GM18511 (cell line): ENCODE data around the gene OSBPL3.
"Not testable (repeated sequence)": the region's sequence is repeated elsewhere in the genome, so short reads cannot be mapped to it uniquely, and the experiment has no call there.

ENCODE experiments used
- ATAC-seq: cut with Tn5 transposase; IDR thresholded peaks from one replicate; pipeline ENCODE4 v1.9.1; 2021; ENCODE audit warnings: mild to moderate bottlenecking, moderate library complexity; ENCODE audit not compliant: unreplicated experiment

The OSBPL3 gene

DNA sequence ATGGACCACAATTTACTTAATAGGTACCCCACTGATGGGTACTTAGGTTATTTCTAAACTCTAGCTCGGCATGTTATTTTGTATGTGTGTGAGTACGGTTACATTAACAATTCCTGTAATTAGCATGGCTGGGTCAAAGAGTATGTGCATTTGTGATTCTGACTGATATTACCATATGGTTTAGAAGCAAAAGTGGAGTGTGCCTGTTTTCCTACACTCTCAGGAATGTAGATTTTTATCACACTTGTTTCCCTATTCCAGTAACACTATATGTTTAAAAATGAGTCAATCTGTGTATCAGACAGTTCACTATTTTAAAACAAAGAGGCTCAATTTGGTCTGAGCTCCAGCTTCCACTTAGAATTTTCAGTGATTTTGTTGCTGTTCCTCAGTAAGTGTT lies 178.1 kb downstream of the OSBPL3 start:
- no peak for ATAC-seq

DNA sequence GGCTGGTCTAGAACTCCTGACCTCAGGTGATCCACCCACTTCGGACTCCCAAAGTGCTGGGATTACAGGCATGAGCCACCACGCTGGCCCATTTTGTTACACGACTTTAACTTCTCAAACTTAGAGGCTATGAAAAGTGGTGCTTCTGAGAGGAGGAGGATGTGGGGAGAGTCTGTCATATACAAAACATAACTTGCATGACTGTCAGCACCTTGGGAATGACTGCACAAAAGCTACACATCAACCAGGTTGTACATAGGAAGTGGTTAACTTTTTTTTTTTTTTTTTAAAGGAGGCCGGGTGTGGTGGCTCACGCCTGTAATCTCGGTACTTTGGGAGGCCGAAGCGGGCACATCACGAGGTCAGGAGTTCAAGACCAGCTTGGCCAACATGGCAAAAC lies 179.3 kb downstream of the OSBPL3 start:
- no peak for ATAC-seq

DNA sequence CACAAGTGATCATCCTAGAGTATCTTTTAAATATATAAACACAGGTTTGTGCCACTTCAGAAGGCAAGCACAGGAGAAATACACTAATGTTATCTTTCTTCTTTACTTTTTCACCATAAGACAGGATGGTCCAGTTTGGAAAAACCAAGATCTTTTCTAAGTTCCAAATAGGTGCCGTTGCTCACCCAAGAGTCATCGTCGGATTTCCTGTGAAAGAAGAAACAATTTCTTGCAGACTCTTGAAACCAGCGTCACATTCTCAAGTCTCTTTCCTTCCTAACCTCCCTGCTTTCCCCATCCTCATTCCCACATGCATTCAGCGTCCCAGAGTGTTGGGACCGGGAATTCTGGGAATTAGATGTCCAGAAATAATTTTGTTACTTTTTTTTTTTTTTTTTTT lies 179.9 kb downstream of the OSBPL3 start:
- no peak for ATAC-seq

DNA sequence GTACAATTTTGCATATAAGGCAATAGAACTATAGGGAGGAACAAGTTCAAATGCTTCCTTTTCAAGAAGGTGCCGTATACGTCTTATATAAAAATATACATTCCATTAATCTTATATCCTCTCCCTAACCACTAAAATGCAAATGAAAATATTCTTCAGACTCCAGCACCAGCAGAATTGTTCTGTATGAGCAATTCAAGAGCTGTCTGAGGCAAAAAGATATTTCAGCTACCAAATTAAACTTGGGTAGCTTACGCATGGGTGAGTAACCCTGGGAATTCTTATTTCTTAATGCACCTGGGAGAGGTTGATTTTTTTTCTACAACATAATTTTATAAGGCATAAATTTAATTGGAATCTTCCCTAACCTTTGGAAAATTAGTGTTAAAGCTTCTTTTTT lies 180.5 kb downstream of the OSBPL3 start:
- no peak for ATAC-seq

DNA sequence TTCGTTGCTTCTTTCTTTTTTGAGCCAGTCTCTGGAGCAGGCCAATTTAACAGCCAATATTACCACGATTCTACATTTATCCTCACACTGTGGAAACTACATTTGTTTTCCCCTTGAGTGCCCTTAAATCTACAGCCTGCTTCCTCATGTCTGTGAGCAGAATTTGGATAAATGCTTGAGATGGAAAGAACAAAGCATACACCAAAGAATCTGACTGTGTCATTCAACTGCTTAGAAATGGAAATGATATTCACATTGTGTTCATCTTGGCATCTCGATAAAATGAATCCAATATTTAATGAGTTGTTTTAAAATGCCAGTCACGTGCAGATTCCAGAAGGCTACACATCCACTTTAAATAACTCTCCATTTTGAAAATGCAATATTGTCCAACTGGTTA lies 181.7 kb downstream of the OSBPL3 start:
- ATAC-seq: no peak

DNA sequence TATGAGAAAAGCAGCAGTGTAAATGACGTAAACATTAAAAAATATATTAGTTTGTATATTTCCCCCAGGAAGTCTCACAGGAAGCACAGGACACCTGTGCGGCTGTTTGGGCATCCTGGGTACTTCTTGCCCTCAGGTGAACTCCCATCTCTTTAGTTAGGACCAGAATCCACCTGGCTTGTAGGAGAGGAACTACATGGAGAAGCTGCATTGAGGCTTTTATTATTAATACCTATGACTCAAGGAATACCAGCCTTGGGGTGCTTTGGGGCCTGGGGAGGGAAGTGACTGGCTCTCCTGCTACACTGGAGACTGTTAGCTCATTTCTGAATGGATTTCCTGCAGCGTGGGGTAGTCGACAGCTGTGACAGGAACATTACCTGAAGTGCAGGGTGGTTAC lies 182.7 kb downstream of the OSBPL3 start:
- ATAC-seq: no peak

DNA sequence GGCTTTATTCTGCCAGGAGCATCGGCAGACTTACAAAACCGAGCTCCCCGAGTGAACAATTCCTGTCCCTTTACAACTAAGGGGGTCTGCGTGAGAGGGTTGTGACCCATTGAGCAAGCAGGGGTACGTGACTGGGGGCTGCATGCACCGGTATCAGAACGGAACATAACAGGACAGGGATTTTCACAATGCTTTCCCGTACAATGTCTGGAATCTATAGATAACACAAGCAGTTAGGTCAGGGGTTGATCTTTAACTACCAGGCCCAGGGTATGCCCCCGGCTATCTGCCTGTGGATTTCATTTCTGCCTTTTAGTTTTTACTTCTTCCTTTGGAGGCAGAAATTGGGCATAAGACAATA lies 184.6 kb downstream of the OSBPL3 start:
- ATAC-seq: no peak

DNA sequence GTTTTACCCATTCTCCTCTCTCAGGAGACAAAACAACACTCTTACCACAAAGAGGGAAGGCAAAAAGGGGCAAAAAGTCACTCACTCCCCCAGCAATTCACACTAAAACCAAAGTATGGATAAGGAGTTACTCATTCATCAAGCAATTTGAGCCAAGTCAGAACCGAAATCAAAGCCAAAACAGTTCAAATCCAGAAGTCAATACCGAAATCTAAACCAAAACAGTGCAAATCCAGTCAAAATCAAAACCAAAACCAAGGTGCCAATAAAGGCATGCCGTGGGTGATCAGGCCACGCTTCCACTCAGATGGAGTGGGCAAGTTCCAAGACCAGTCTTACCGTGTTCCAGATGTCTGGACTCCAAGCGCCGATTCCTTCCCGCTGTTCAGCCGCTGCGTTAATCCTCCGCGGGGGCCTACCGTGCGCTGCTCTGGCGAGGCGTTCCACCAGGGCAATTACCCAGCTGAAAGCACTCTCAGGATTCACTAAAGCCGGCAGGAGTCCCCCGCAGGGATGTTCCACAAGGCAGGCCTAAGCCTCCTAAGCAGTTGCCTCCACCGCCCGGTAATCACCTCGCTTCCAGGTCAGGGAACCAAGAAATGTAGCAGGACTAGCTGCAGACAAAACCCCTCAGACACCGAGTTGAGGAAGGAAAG lies 185.1 kb downstream of the OSBPL3 start:
- not testable (repeated sequence) for ATAC-seq

DNA sequence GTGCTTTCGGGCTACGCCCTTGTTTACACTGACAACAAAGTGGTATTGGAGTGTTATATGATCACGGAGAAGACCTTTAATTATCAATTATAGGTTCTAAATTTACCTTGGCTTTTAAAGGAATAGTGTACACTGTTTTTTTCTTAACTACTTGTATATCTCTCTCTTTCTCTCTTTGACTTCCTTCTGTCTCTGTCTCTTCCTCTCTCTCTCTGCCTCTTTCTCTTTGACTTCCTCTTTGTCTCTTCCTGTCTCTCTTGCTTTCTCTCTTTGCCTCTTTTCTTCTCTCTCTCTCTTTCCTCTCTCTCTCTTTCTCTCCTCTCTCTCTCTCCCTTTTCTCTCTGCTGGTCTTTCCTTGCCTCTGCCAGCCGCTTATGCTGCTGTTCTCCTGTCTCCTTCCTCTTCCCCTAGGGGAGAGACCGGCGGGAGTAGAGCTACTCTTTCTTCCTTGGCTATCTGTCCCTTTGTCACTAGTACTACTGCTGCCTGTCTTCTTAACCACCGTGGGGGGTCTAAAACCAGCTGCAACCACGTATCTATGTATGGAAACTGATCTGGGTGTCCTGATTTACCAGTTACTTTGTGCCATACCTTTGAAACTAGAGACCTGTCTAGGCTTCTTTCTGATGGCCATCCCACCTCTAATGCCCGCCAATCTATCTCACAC lies 185.9 kb downstream of the OSBPL3 start:
- ATAC-seq: no peak

DNA sequence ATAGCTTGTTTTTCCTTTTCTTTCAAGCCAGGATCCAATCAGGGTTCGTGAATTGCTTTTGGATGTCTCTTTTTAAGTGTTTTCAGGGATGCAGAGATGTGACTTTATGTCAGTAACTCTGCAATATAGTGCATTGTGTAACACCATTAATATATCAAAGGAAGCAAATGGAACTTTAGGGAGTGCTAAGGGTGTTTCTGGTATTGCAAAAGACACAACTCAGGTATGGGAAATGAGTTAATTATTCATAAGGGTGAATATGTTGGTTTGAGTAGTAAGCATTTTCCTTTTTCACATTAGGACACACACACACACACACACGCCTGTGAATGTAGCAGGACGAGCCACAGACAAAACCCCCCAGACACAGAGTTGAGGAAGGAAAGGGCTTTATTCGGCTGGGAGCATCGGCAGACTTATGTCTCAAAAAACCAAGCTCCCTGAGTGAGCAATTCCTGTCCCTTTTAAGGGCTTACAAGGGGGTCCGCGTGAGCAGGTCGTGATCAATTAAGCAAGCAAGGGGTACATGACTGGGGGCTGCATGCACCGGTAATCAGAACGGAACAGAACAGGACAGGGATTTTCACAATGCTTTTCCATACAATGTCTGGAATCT lies 190.9 kb downstream of the OSBPL3 start:
- ATAC-seq: no peak

DNA sequence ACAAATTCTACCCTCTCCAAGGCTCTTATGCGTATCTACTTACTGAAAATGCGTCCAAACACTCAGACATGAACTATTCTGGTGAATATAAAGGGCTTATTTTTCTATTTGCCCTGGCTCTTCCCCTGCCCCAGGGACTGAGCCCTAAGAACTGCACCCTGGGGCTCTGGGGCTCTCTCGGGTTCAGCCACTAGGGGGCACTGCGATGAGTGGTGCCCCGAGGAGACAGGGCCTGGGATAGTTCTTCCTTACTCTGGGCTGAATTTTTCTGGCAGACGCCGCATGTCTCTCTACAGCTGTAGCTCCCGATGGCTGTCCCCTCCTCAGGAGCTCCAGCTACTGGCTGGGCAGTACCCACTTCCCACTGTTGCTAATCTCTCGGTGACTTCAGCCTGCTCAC lies 191.9 kb downstream of the OSBPL3 start:
- no peak for ATAC-seq

DNA sequence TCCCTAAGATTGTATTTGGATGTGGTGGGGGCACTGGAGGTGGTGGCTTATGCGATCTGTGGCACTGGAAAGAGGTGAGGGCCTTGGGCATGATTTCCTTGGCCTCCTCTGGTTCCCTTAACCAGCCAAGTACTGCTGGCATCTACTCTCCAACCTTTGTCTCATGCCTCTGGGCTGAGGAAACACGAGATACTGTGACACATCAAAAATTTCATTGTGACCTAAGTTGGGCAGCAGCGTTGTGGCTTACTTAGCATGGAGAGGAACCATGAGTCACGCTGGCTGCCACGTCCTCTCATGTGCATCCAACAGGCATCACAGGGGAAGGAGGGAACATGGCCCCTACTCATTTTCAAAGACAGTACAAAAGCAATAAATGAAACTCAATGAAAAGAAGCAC lies 193.0 kb downstream of the OSBPL3 start:
- peak; percentile 63 for ATAC-seq

DNA sequence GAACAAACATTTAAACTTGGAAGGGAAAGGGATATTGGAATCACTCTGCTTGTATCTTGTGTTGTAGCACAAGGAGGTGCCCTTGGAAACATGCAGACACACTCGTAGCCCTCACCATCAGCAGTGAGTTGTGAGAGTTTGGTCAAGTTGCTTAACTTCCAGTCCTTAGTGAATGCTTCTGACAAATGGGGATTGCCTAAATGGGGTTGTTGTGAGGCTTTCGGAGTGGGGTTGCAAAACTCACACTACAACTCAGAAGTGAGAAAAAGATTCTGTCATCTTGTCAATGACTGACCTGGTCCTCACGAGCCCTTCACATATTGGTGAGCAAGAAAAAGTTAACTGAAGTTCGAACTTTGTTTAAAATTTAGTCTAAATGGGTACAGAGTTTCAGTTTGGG lies 193.7 kb downstream of the OSBPL3 start:
- ATAC-seq: no peak

DNA sequence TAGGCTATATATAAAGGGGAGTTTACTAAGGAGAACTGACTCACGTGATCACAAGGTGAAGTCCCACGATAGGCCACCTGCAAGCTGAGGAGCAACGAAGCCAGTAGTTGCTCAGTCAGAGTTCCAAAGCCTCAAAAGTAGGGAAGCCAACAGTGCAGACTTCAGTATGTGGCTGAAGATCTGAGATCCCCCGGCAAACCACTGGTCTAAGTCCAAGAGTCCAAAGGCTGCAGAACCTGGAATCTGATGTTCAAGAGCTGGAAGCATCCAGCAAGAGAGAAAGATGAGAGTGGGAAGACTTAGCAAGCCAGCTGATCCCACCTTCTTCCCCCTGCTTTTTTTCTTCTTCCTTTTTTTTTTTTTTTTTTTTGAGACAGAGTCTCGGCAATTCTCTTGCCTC lies 195.7 kb downstream of the OSBPL3 start:
- ATAC-seq: no peak

DNA sequence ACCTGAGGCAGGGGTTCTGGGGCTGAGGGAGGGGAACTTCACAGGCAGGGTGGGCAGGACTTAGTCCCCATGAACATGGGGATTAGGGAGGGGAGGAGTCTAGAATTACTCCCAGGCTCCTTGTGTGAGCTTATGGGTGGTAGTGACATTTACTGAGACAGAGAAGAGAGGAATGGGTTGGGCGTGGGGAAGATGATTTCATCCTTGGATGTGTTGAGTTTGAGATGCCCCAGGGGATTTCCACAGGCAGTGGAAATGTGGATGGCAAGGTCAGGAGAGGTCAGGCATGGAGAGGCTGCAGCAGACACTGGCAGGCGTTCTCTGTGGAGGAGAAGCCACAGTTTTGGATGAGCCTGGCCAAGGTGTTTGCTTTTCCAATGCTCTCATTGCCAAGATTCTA lies 196.3 kb downstream of the OSBPL3 start:
- ATAC-seq: no peak

DNA sequence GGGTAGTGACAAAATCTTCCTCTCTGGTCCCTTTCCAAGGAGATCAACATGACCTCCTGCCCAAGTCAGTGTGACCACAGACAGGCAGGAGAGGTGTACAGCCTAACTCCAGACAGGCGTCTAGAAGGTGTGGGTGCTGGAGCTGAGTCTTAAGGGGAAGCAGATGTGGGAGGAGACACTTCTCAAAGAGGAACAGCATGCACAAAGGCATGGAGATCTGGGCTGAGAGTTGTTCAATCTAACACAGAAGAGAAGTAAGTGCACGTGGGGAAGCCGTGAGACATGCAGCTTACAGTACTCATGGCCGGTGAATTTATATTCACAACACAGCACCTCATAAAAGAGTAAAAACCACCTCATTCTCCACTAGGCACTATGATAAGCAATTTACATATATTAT lies 198.9 kb downstream of the OSBPL3 start:
- ATAC-seq: no peak

DNA sequence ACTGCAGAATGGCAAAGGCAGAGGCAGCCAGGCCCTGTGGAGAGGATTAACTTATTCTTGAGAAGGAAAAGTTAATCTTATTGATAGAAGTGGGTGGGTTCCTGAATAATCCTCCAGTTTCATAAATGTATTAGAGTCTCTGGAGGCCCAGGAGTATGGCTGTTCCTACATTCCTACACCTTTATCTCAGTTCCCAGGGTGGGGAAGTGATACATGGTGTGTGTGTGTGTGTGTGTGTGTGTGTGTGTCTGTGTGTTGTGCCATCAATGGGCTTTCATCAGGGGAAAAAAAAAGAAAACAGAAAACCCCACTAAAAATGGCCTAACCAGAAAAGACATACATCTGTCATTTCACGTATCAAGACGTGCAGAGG lies 200.7 kb downstream of the OSBPL3 start:
- no peak for ATAC-seq

DNA sequence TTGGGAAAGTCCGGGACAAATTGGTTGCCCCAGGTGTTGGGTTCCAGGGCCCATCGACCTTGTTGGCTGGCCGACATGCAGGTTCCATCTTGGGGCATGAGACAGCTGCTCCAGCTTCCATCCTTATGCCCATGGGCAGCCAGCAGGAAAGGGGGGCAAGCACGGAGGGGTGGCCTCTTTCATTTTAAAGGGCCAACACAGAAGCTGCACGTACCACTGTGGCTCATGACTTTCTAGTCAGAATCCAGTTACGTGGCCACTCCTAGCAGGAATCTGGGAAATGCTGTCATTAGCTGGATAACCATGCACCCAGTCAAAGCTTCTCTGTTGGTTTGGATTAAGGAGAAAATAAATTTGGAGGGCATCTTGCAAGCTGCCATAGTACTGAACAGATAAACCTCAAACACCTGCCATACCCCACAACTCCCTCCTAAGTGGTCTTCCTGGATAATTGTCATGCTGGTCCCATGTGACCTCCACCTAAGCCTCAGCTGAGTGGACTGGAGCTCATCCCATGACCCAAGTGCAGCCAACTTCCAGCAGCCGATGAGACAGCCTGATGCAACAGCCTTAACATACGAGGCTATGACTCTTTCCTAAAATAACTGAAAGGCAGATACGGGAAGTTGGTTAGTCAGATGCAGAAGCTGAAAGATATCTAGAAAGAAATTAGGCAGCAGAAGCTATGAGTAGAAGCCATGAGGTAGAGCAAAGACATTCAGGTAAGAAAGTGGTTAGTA lies 201.3 kb downstream of the OSBPL3 start:
- peak; percentile 67 for ATAC-seq

DNA sequence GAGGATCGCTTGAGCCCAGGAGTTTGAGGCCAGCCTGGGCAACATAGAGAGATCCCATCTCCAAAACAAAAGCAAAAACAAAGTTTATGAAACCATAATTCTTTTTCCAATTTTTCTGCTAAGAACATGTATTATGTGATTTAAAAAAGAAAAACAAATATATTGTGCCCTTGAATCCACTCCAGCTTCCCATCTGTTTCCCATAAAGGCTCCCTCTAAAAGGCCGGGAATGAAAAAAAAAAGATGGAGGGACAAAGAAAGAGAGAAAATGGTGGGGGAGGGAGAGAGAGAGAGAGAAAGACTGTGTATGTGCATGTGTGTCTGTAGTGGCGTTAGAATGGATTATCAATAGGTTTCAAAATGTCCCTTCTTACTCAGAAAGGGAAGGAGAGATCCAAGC lies 202.2 kb downstream of the OSBPL3 start:
- ATAC-seq: no peak

DNA sequence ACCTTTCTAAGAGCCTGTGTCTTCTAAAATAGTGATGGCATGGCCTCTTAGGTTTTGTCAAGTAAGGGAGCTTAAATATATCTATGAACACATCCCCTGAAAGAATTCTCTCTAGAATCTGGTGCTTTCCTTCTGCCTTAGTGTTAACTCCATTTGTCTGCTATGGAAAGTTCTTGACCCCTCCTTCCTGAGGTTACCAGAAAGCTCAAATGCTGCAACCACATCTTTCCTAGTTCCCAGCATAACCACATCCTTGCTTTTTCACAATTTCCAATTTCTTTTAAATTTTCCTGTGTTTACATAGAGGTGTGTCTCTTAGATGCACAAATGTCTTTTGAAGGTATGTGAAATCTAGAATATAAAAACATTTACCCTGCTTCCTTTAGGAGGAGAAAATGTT lies 206.3 kb downstream of the OSBPL3 start:
- ATAC-seq: no peak

DNA sequence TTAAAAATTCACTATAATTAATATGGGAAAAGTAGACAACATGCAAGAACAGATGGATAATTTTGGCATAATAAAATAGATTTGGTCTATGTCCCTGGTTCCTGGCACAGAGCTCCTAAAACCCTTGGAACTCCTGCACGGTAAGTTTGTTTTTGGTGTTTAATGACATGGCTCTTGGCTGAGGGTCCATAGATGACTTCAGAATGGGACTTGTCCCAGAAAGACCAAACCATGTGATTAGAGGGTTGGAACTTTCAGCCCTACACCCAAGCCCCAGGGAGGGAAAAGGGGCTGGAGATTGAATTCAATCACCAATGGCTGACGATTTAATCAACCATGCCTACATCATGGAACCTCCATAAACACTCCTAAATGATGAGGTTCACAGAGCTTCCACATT lies 210.1 kb downstream of the OSBPL3 start:
- no peak for ATAC-seq
